Bronchial epithelial cell (primary cell): Measurements from ENCODE around the gene ATXN2L. TPM values are rescaled to one million over a fixed set of nuclear protein-coding genes. Genes with fewer than 3 reads are reported as not detected.
"Not testable (repeated sequence)": the region's sequence is repeated elsewhere in the genome, so short reads cannot be mapped to it uniquely, and the experiment has no call there.

Experiments
- DNase-seq: peaks from one replicate; pipeline ENCODE4 v3.0.0-alpha.2; 2010; ENCODE audit warnings: low read depth
- FAIRE-seq: peaks from 2 replicates; lab custom pipeline; 2011; peaks lifted over from hg19 to GRCh38; lab: Jason Lieb, UNC
- H3K27me3 ChIP-seq: 2 replicates; pipeline ENCODE4 v1.5.1; 2011; ENCODE audit warnings: low read length; ENCODE audit not compliant: control insufficient read depth, insufficient read depth
- H3K36me3 ChIP-seq: 2 replicates; pipeline ENCODE4 v1.5.1; 2011; ENCODE audit warnings: low read length; ENCODE audit not compliant: control insufficient read depth, insufficient read depth
- H3K4me3 ChIP-seq: 2 replicates; pipeline ENCODE4 v1.5.1; 2011; ENCODE audit warnings: mild to moderate bottlenecking, low read depth, low read length, control low read depth
- CTCF ChIP-seq: IDR thresholded peaks from 2 replicates; pipeline ENCODE4 v1.5.1; 2011; ENCODE audit warnings: mild to moderate bottlenecking, moderate library complexity, low read length, control low read depth, inconsistent platforms; ENCODE audit not compliant: insufficient read depth, severe bottlenecking
- total RNA-seq: library from RNA; depleted of rRNA; stranded (reverse); fragments of >200 nt; gene quantifications from 2 replicates; pipeline ENCODE4 v1.2.1, GENCODE V29; 2014

Gene ATXN2L
- total RNA-seq, 1 donor from 2014 or later = 27.4 TPM

GRCh38 chr16:28865722-28866453, 43.1 kb downstream of the ATXN2L start:
- no peak for DNase-seq
- Histone ChIP-seq H3K27me3 (no peaks in the 10 kb centered on the region), H3K36me3 (peaks cover 17% of the 10 kb centered on the region), H3K4me3 (no peak overlapping the region)
- TF ChIP-seq CTCF = no peak
- FAIRE-seq = no peak

GRCh38 chr16:28866454-28866804, 43.6 kb downstream of the ATXN2L start:
- FAIRE-seq (no peak), DNase-seq (no peak)
- no peak for TF ChIP-seq CTCF
- Histone ChIP-seq H3K4me3 (no peak overlapping the region), H3K36me3 (peaks cover 18% of the 10 kb centered on the region), H3K27me3 (no peaks in the 10 kb centered on the region)

GRCh38 chr16:28867241-28867640, 44.4 kb downstream of the ATXN2L start:
- Histone ChIP-seq H3K4me3 (no peak overlapping the region), H3K36me3 (peaks cover 20% of the 10 kb centered on the region), H3K27me3 (no peaks in the 10 kb centered on the region)
- no peak for DNase-seq
- no peak for TF ChIP-seq CTCF
- no peak for FAIRE-seq

- not testable (repeated sequence) for H3K4me3 ChIP-seq, FAIRE-seq, DNase-seq, H3K27me3 ChIP-seq
- H3K36me3 ChIP-seq = peaks cover 20% of the 10 kb centered on the region
Measured at GRCh38 chr16:28867646-28868045, 44.8 kb downstream of the ATXN2L start.

GRCh38 chr16:28869201-28869600, 46.4 kb downstream of the ATXN2L start:
- Histone ChIP-seq H3K36me3 (peaks cover 24% of the 10 kb centered on the region), H3K27me3 (no peaks in the 10 kb centered on the region), H3K4me3 (no peak overlapping the region)
- FAIRE-seq (no peak), DNase-seq (no peak)
- TF ChIP-seq CTCF = no peak

- no peak for FAIRE-seq
- no peak overlapping the region for H3K4me3 ChIP-seq
- TF ChIP-seq CTCF = no peak
- no peak for DNase-seq
- H3K27me3 ChIP-seq = no peaks in the 10 kb centered on the region
- peaks cover 23% of the 10 kb centered on the region for H3K36me3 ChIP-seq
Measured at GRCh38 chr16:28872952-28873351, 50.2 kb downstream of the ATXN2L start.
